Measurements from ENCODE around the gene LTB4R2.

LTB4R2 gene

DNA sequence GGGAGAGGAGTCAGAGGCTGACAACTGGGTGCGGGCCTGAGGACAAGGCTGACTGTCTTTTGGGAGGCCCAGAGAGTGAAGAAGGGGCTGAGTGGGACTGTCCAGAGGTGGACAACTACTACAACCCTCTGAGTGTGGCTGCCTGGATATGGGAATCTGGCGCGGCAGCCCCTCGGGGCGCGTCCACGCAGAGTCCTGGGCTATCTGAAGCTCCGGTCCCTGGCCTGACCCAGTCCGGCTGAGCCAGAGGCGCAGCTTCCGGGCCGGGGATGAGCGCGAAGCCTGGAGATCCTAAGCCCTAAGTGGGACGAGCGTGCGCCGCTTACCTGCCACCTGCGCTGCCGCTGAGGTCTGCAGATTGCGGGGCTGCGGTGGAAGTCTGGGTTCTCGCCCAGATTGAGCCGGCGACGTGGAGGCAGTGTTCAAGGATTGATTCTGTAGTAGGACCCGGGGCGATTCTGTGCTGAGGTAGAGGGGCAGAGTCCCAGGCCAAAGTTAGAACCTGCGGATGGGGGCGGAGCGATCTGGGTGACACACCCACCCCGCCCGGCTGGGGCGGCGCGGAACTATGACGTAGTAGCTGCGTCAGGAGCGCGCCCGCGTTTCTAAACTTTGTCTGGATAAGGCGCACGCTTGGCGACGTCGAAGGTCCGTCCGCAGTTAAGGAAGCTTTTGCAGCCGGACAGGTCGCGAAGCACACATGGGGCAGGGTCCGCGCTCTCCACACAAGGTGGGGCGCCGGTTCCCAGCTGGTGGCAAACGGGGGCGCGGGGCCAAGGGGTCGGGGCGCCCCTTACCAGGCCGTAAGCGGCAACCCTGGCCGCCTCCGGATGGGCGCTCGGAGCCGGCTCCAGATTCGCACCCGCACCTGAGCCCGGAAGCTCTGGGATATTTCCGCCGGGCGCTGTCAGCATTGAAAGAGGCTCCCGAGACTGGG, 10.4 kb upstream of the LTB4R2 start, which contains the start of the genes DHRS1 and NOP9:
Gene DHRS1, minus strand, starts transcription at position 526 of the 937 bp plus-strand sequence. CDS start 674 bp downstream, outside the sequence.
Gene NOP9, plus strand, starts transcription at position 596 of the 937 bp plus-strand sequence. Its CDS starts 105 bp downstream, at position 701.
- Histone ChIP-seq H3K4me1 (ENCODE audit: insufficient read depth, low read length) (peaks cover 11% of the 10 kb centered on the region), H3K36me3 (ENCODE audit: insufficient read depth, low read length) (peaks cover 11% of the 10 kb centered on the region), H3K9me3 (ENCODE audit: control insufficient read depth, insufficient read depth, low read length) (no peaks in the 10 kb centered on the region), H3K9ac (ENCODE audit: low read depth, low read length) (peak within 1 kb of the TSS; percentile 86)

GRCh38 chr14:24300326-24300980, 9.5 kb upstream of the LTB4R2 start:
- H3K36me3 ChIP-seq (ENCODE audit: insufficient read depth, low read length): peaks cover 14% of the 10 kb centered on the region
- peak overlapping the region; percentile 86 for H3K9ac ChIP-seq (ENCODE audit: low read depth, low read length)
- H3K9me3 ChIP-seq (ENCODE audit: control insufficient read depth, insufficient read depth, low read length): no peaks in the 10 kb centered on the region
- peaks cover 11% of the 10 kb centered on the region for H3K4me1 ChIP-seq (ENCODE audit: insufficient read depth, low read length)

GRCh38 chr14:24304019-24304387, 5.9 kb upstream of the LTB4R2 start:
- Histone ChIP-seq H3K36me3 (ENCODE audit: insufficient read depth, low read length) (peaks cover 13% of the 10 kb centered on the region), H3K9ac (ENCODE audit: low read depth, low read length) (no peak overlapping the region), H3K9me3 (ENCODE audit: control insufficient read depth, insufficient read depth, low read length) (no peaks in the 10 kb centered on the region), H3K4me1 (ENCODE audit: insufficient read depth, low read length) (0 out of 2 replicates have a peak, but pooled peaks cover 3% of the 10 kb centered on the region)

- no peak overlapping the region for H3K9ac ChIP-seq (ENCODE audit: low read depth, low read length)
- H3K9me3 ChIP-seq (ENCODE audit: control insufficient read depth, insufficient read depth, low read length): no peaks in the 10 kb centered on the region
- H3K4me1 ChIP-seq (ENCODE audit: insufficient read depth, low read length): 0 out of 2 replicates have a peak, but pooled peaks cover 3% of the 10 kb centered on the region
- H3K36me3 ChIP-seq (ENCODE audit: insufficient read depth, low read length): peaks cover 10% of the 10 kb centered on the region
Measured at GRCh38 chr14:24307156-24307574, 2.8 kb upstream of the LTB4R2 start.

- Histone ChIP-seq H3K4me1 (ENCODE audit: insufficient read depth, low read length) (0 out of 2 replicates have a peak, but pooled peaks cover 3% of the 10 kb centered on the region), H3K9ac (ENCODE audit: low read depth, low read length) (no peak within 1 kb of the TSS), H3K36me3 (ENCODE audit: insufficient read depth, low read length) (peaks cover 10% of the 10 kb centered on the region), H3K9me3 (ENCODE audit: control insufficient read depth, insufficient read depth, low read length) (no peaks in the 10 kb centered on the region)
Measured at GRCh38 chr14:24307575-24308341, 2.2 kb upstream of the LTB4R2 start, which contains the start of gene CIDEB. TSS of gene CIDEB (minus strand) at chr14:24307977. CDS start at chr14:24307858, 119 bp downstream.

DNA sequence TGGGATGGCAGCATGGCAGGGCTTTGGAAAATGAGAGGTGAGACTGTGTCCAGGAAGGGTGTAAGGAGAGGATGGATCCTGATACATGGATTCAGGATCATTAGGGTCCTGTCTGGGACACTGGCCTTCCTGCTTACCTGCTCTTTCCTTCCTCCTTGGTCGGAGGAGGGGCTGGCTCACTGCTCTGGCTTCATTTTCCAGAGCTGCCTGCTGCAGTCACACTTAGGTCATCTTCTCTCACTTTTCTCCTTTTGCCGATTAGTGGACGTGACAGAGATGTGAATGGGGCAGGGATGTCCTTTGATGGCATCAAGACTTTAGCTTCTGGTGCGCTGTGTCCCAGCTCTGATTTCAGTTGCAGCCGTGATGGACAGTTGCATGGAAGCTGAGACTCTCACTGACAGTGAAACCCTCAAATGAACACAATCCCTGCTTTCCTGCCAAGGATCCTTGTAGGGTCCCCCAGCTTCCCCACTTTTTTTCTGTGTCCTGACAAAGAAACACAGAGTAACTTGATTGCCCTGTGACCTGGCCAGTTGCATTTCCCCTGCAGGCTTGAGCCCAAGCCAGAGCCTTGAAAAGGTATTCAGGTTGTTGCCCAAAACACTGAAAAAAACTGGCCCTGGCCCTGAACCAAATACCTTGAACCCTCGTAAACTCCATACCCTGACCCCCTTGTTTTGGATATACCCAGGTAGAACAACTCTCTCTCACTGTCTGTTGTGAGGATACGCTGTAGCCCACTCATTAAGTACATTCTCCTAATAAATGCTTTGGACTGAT, 1.4 kb upstream of the LTB4R2 start:
- Histone ChIP-seq H3K36me3 (ENCODE audit: insufficient read depth, low read length) (peaks cover 10% of the 10 kb centered on the region), H3K9ac (ENCODE audit: low read depth, low read length) (no peak overlapping the region), H3K9me3 (ENCODE audit: control insufficient read depth, insufficient read depth, low read length) (no peaks in the 10 kb centered on the region), H3K4me1 (ENCODE audit: insufficient read depth, low read length) (0 out of 2 replicates have a peak, but pooled peaks cover 3% of the 10 kb centered on the region)

DNA sequence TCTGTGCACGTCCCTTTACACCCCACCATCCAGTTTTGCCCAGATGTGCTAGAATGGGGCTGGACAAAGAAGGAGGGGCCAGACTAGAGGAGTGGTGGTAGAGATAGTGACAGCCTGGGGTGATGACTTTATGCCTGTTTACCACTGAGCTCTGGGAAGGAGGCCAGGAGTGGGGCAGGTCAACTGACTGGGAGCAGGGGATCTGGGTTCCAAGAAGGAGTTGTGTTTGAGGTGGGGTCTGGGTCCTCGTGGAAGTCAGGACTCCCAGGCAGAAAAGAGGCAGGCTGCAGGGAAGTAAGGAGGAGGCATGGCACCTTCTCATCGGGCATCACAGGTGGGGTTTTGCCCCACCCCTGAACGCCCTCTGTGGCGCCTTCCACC, 315 bp downstream of the LTB4R2 start:
- 0 out of 2 replicates have a peak, but pooled peaks cover 3% of the 10 kb centered on the region for H3K4me1 ChIP-seq (ENCODE audit: insufficient read depth, low read length)
- peaks cover 4% of the 10 kb centered on the region for H3K36me3 ChIP-seq (ENCODE audit: insufficient read depth, low read length)
- no peaks in the 10 kb centered on the region for H3K9me3 ChIP-seq (ENCODE audit: control insufficient read depth, insufficient read depth, low read length)
- no peak overlapping the region for H3K9ac ChIP-seq (ENCODE audit: low read depth, low read length)

DNA sequence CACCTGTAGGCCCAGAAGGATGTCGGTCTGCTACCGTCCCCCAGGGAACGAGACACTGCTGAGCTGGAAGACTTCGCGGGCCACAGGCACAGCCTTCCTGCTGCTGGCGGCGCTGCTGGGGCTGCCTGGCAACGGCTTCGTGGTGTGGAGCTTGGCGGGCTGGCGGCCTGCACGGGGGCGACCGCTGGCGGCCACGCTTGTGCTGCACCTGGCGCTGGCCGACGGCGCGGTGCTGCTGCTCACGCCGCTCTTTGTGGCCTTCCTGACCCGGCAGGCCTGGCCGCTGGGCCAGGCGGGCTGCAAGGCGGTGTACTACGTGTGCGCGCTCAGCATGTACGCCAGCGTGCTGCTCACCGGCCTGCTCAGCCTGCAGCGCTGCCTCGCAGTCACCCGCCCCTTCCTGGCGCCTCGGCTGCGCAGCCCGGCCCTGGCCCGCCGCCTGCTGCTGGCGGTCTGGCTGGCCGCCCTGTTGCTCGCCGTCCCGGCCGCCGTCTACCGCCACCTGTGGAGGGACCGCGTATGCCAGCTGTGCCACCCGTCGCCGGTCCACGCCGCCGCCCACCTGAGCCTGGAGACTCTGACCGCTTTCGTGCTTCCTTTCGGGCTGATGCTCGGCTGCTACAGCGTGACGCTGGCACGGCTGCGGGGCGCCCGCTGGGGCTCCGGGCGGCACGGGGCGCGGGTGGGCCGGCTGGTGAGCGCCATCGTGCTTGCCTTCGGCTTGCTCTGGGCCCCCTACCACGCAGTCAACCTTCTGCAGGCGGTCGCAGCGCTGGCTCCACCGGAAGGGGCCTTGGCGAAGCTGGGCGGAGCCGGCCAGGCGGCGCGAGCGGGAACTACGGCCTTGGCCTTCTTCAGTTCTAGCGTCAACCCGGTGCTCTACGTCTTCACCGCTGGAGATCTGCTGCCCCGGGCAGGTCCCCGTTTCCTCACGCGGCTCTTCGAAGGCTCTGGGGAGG, 985 bp downstream of the LTB4R2 start, which contains the start of gene LTB4R:
Gene LTB4R, plus strand, starts transcription at position 857 of the 959 bp plus-strand sequence. CDS start 4,150 bp downstream, outside the sequence.
- Histone ChIP-seq H3K4me1 (ENCODE audit: insufficient read depth, low read length) (0 out of 2 replicates have a peak, but pooled peaks cover 3% of the 10 kb centered on the region), H3K9me3 (ENCODE audit: control insufficient read depth, insufficient read depth, low read length) (no peaks in the 10 kb centered on the region), H3K9ac (ENCODE audit: low read depth, low read length) (no peak within 1 kb of the TSS), H3K36me3 (ENCODE audit: insufficient read depth, low read length) (no peaks in the 10 kb centered on the region; the same call in none of the 2 replicates)

GRCh38 chr14:24311837-24312615, 2.1 kb downstream of the LTB4R2 start:
- Histone ChIP-seq H3K4me1 (ENCODE audit: insufficient read depth, low read length) (0 out of 2 replicates have a peak, but pooled peaks cover 3% of the 10 kb centered on the region), H3K9me3 (ENCODE audit: control insufficient read depth, insufficient read depth, low read length) (no peaks in the 10 kb centered on the region), H3K9ac (ENCODE audit: low read depth, low read length) (no peak overlapping the region), H3K36me3 (ENCODE audit: insufficient read depth, low read length) (no peaks in the 10 kb centered on the region; the same call in none of the 2 replicates)

DNA sequence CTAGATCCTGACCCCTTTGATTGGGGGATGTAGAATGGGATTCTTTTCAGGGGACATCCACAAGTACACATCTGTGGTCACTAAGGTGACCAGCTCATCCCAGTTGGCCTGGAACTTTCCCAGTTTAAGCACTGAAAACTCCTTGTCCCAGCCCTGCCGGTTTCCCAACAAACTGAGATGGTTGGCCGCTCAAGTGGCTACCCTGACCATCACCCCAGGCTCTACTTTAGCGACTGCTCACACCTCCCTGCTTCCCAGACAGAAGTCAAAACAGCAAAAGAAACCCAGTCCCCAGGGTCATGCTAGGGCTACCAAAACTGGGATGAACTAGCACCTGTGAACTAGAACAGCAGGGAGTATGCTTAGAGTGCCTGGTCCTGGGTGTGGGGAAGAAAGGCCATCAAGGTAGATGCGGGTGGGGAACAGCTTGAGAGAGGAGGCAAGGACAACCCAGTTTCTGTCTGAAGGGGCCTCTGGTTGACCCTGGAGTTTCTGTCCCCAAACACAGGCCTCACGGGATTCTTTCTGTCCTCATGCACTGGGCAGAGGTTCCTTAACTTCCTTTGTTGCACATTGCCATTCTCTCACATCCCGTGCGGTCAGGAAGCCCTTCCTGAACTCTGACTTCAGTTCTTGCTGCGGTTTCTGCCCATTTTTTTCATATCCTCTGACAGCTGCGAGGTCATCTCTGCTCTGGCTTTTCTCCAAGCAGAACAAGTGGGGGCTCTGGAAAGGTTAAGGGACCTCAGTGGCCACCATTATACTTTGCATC, 3.0 kb downstream of the LTB4R2 start:
- no peak overlapping the region for H3K9ac ChIP-seq (ENCODE audit: low read depth, low read length)
- H3K36me3 ChIP-seq (ENCODE audit: insufficient read depth, low read length): no peaks in the 10 kb centered on the region; the same call in none of the 2 replicates
- no peaks in the 10 kb centered on the region for H3K9me3 ChIP-seq (ENCODE audit: control insufficient read depth, insufficient read depth, low read length)
- 0 out of 2 replicates have a peak, but pooled peaks cover under 1% of the 10 kb centered on the region for H3K4me1 ChIP-seq (ENCODE audit: insufficient read depth, low read length)

DNA sequence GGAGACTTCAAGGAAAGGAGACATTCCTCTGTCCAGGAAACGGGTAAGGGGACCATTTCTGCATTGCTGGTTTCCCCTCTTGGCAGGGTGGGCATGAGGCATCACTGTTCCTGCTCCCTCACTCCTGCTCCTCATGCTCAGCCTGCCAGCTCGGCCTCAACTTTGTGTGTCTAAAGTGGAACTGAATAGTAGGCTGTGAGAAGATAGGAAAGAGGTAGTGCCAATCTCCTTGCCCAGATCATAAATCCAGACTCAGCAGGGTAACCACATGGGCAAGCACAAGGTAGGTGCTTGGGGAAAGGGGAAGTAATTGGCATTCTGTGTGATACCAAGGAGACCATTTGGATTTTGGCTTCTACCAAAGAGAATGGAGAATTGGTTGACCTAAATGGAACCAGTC, 4.0 kb downstream of the LTB4R2 start:
- H3K9me3 ChIP-seq (ENCODE audit: control insufficient read depth, insufficient read depth, low read length): no peaks in the 10 kb centered on the region
- no peak overlapping the region for H3K9ac ChIP-seq (ENCODE audit: low read depth, low read length)
- no peaks in the 10 kb centered on the region for H3K4me1 ChIP-seq (ENCODE audit: insufficient read depth, low read length)
- H3K36me3 ChIP-seq (ENCODE audit: insufficient read depth, low read length): no peaks in the 10 kb centered on the region; the same call in none of the 2 replicates

All from ES-I3 (cell line).